ENCODE measurements around the gene KAZN.

The KAZN gene

GRCh38 chr1:14706631-14707030 is 108.1 kb downstream of the KAZN start:
- TF ChIP-seq CTCF (IDR thresholded peaks at IDR 0.05; ENCODE audit: low read depth, low read length) = no peak
- no peak for DNase-seq (ENCODE audit: extremely low read depth, low read depth)

- TF ChIP-seq CTCF (IDR thresholded peaks at IDR 0.05; ENCODE audit: low read depth, low read length) = no peak
- DNase-seq (ENCODE audit: extremely low read depth, low read depth) = no peak
These were observed 109.3 kb downstream of the KAZN start for GRCh38 chr1:14707531-14708445.

DNA sequence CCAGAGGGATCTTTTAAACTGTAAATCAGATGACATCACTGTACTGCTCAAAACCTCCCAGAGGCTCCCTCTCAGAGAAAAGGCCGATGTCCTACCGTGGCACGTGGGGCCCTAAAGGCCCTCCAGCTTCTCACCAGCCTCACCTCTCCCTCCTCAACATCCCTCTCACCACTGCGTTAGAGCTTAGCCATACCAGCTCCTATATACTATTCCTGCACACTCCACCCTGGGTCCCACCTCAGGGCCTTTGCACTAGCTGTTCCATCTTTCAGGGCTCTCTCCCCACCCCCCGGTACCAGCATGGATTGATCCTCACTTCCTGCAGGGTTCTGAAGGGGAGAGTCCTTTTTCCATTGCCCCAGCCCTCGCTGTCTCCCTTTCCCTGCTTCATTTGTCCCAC is 111.8 kb downstream of the KAZN start:
- TF ChIP-seq CTCF (IDR thresholded peaks at IDR 0.05; ENCODE audit: low read depth, low read length) = no peak

GRCh38 chr1:14712136-14712535 is 113.7 kb downstream of the KAZN start:
- DNase-seq (ENCODE audit: extremely low read depth, low read depth) = no peak
- no peak for TF ChIP-seq CTCF (IDR thresholded peaks at IDR 0.05; ENCODE audit: low read depth, low read length)

More for the DNA sequence above, 111.8 kb downstream of the KAZN start:
- no peak for DNase-seq (ENCODE audit: extremely low read depth, low read depth)

GRCh38 chr1:14713077-14713476 is 114.6 kb downstream of the KAZN start:
- no peak for DNase-seq (ENCODE audit: extremely low read depth, low read depth)
- TF ChIP-seq CTCF (IDR thresholded peaks at IDR 0.05; ENCODE audit: low read depth, low read length) = no peak

GRCh38 chr1:14715266-14715665 is 116.8 kb downstream of the KAZN start:
- no peak for DNase-seq (ENCODE audit: extremely low read depth, low read depth)
- TF ChIP-seq CTCF (IDR thresholded peaks at IDR 0.05; ENCODE audit: low read depth, low read length) = no peak

- TF ChIP-seq CTCF (IDR thresholded peaks at IDR 0.05; ENCODE audit: low read depth, low read length) = no peak
- DNase-seq (ENCODE audit: extremely low read depth, low read depth) = no peak
These were observed 117.3 kb downstream of the KAZN start for GRCh38 chr1:14715802-14716201.
